Sigmoid colon (tissue), 4 donors: Measurements from ENCODE around the gene ZNF778.

Source experiments
- CTCF ChIP-seq, 4 experiments: fragments of 450-650 bp in 3 of 4; fragments of 200-600 bp in 1 of 4; IDR thresholded peaks; one replicate each; pipeline ENCODE4 v1.5.1; 2016 to 2019; ENCODE audit warnings: antibody characterized with exemption in 4 of 4, mild to moderate bottlenecking in 3 of 4, moderate library complexity in 2 of 4
- POLR2A ChIP-seq, 2 donors: fragments of 450-650 bp; IDR thresholded peaks; one replicate each; pipeline ENCODE4 v1.6.1; 2016; ENCODE audit warnings: antibody characterized with exemption in 2 of 2, mild to moderate bottlenecking in 2 of 2, moderate library complexity in 2 of 2
- POLR2AphosphoS5 ChIP-seq, 4 donors: sonication (generic); formaldehyde crosslinking; IDR thresholded peaks; one replicate each; pipeline ENCODE4 v1.6.1; 2017; ENCODE audit warnings: antibody characterized with exemption in 4 of 4

- TF ChIP-seq CTCF (IDR thresholded peaks at IDR 0.05): no peak
- no peak for TF ChIP-seq POLR2AphosphoS5 (IDR thresholded peaks at IDR 0.05)
- no peak for TF ChIP-seq POLR2A (IDR thresholded peaks at IDR 0.05)
These were observed 28.0 kb upstream of the ZNF778 start for GRCh38 chr16:89189358-89190025.
